Measurements from ENCODE around the gene MED29.

MED29 gene

GRCh38 chr19:39349326-39349725, 41.9 kb upstream of the MED29 start:
- Mint-ChIP-seq H3K27ac (no peak overlapping the region), H3K4me3 (no peak overlapping the region), H3K4me1 (peaks cover 38% of the 10 kb centered on the region), H3K27me3 (ENCODE audit: low read depth, poor library complexity) (peaks cover 3% of the 10 kb centered on the region), H3K9me3 (no peaks in the 10 kb centered on the region), H3K36me3 (ENCODE audit: low read depth) (peaks cover 63% of the 10 kb centered on the region)
- DNase-seq = no peak
- TF ChIP-seq CTCF (IDR thresholded peaks at IDR 0.05) = no peak

- no peak overlapping the region for H3K27ac Mint-ChIP-seq
- no peak for DNase-seq
- peaks cover 29% of the 10 kb centered on the region for H3K4me1 Mint-ChIP-seq
- peaks cover 64% of the 10 kb centered on the region for H3K36me3 Mint-ChIP-seq (ENCODE audit: low read depth)
- peaks cover 3% of the 10 kb centered on the region for H3K27me3 Mint-ChIP-seq (ENCODE audit: low read depth, poor library complexity)
- H3K9me3 Mint-ChIP-seq = no peaks in the 10 kb centered on the region
- no peak overlapping the region for H3K4me3 Mint-ChIP-seq
- no peak for TF ChIP-seq CTCF (IDR thresholded peaks at IDR 0.05)
Measured at GRCh38 chr19:39350156-39350555, 41.0 kb upstream of the MED29 start.

- TF ChIP-seq CTCF (IDR thresholded peaks at IDR 0.05) = no peak
- DNase-seq = no peak
- H3K9me3 Mint-ChIP-seq = no peaks in the 10 kb centered on the region
- H3K4me1 Mint-ChIP-seq = peaks cover 15% of the 10 kb centered on the region
- H3K36me3 Mint-ChIP-seq (ENCODE audit: low read depth) = peaks cover 69% of the 10 kb centered on the region
- H3K4me3 Mint-ChIP-seq = no peak overlapping the region
- H3K27ac Mint-ChIP-seq = no peak overlapping the region
- peaks cover 3% of the 10 kb centered on the region for H3K27me3 Mint-ChIP-seq (ENCODE audit: low read depth, poor library complexity)
Measured at GRCh38 chr19:39351537-39352064, 39.6 kb upstream of the MED29 start.

- no peak for TF ChIP-seq CTCF (IDR thresholded peaks at IDR 0.05)
- DNase-seq = no peak
- Mint-ChIP-seq H3K4me3 (no peak overlapping the region), H3K36me3 (ENCODE audit: low read depth) (peaks cover 73% of the 10 kb centered on the region), H3K27me3 (ENCODE audit: low read depth, poor library complexity) (peaks cover 3% of the 10 kb centered on the region), H3K9me3 (no peaks in the 10 kb centered on the region), H3K4me1 (peaks cover 8% of the 10 kb centered on the region), H3K27ac (no peak overlapping the region)
Measured at GRCh38 chr19:39352381-39353255, 38.6 kb upstream of the MED29 start.

- Mint-ChIP-seq H3K4me3 (no peak overlapping the region), H3K27me3 (ENCODE audit: low read depth, poor library complexity) (peaks cover 3% of the 10 kb centered on the region), H3K9me3 (no peaks in the 10 kb centered on the region), H3K36me3 (ENCODE audit: low read depth) (peaks cover 60% of the 10 kb centered on the region), H3K4me1 (no peaks in the 10 kb centered on the region), H3K27ac (no peak overlapping the region)
- no peak for DNase-seq
- no peak for TF ChIP-seq CTCF (IDR thresholded peaks at IDR 0.05)
Measured at GRCh38 chr19:39355253-39355652, 35.9 kb upstream of the MED29 start.

- H3K36me3 Mint-ChIP-seq (ENCODE audit: low read depth) = peaks cover 68% of the 10 kb centered on the region
- H3K4me3 Mint-ChIP-seq = no peak overlapping the region
- no peak for DNase-seq
- H3K27me3 Mint-ChIP-seq (ENCODE audit: low read depth, poor library complexity) = peaks cover 3% of the 10 kb centered on the region
- H3K27ac Mint-ChIP-seq = peak overlapping the region; percentile 83
- no peaks in the 10 kb centered on the region for H3K4me1 Mint-ChIP-seq
- TF ChIP-seq CTCF (IDR thresholded peaks at IDR 0.05) = no peak
- H3K9me3 Mint-ChIP-seq = no peaks in the 10 kb centered on the region
Measured at GRCh38 chr19:39356073-39356472, 35.1 kb upstream of the MED29 start.

All from nephron progenitor cell (in vitro differentiated cells).